NCI-H2196 (cell line): Measurements from ENCODE around the gene KCNK2.

ENCODE experiments used
- DNase-seq: peaks from one replicate; lab custom pipeline; 2025; ENCODE audit not compliant: unreplicated experiment; lab: John Stamatoyannopoulos, UW

Gene KCNK2

GRCh38 chr1:215250913-215251312 is 168.4 kb downstream of the KCNK2 start:
- DNase-seq = no peak

- no peak for DNase-seq
These were observed 168.9 kb downstream of the KCNK2 start for GRCh38 chr1:215251428-215251827.

- no peak for DNase-seq
These were observed 169.6 kb downstream of the KCNK2 start for GRCh38 chr1:215252164-215252563.

GRCh38 chr1:215256936-215257679 is 174.6 kb downstream of the KCNK2 start:
- no peak for DNase-seq

- DNase-seq = no peak
These were observed 178.2 kb downstream of the KCNK2 start for GRCh38 chr1:215260711-215261110.

GRCh38 chr1:215262106-215262505 is 179.6 kb downstream of the KCNK2 start:
- no peak for DNase-seq

GRCh38 chr1:215263636-215264035 is 181.1 kb downstream of the KCNK2 start:
- no peak for DNase-seq

- no peak for DNase-seq
These were observed 182.1 kb downstream of the KCNK2 start for GRCh38 chr1:215264649-215265048.

- no peak for DNase-seq
These were observed 185.0 kb downstream of the KCNK2 start for GRCh38 chr1:215267495-215267894.

- no peak for DNase-seq
These were observed 187.4 kb downstream of the KCNK2 start for GRCh38 chr1:215269955-215270354.

GRCh38 chr1:215273838-215274516 is 191.4 kb downstream of the KCNK2 start:
- DNase-seq = no peak

GRCh38 chr1:215276582-215276981 is 194.0 kb downstream of the KCNK2 start:
- DNase-seq = no peak

- DNase-seq = no peak
These were observed 195.0 kb downstream of the KCNK2 start for GRCh38 chr1:215277532-215277931.

- no peak for DNase-seq
These were observed 197.1 kb downstream of the KCNK2 start for GRCh38 chr1:215279682-215280081.

GRCh38 chr1:215282557-215282956 is 200.0 kb downstream of the KCNK2 start:
- no peak for DNase-seq

- no peak for DNase-seq
These were observed 202.7 kb downstream of the KCNK2 start for GRCh38 chr1:215285013-215285800.
